Tibial artery (tissue), 4 donors: ENCODE data around the gene CA10.

ENCODE experiments used
- DNase-seq, 2 donors: peaks; one replicate each; pipeline ENCODE4 v3.0.0-alpha.2; 2019
- H3K27ac ChIP-seq, 2 donors: fragments of 200-600 bp; sonication (generic) in 1 of 2; 1 replicate in 1 of 2; 2 replicates in 1 of 2; pipeline ENCODE4 v1.5.1; 2018 to 2019; ENCODE audit warnings: mild to moderate bottlenecking in 1 of 2
- H3K27me3 ChIP-seq, 2 donors: fragments of 200-600 bp; sonication (generic) in 1 of 2; one replicate each; pipeline versions ENCODE4 v1.5.1 to v1.6.0; 2016 to 2019
- H3K36me3 ChIP-seq, 3 donors: fragments of 200-600 bp; sonication (generic) in 2 of 3; one replicate each; pipeline ENCODE4 v1.5.1; 2016 to 2019; ENCODE audit warnings: mild to moderate bottlenecking in 2 of 3
- H3K4me1 ChIP-seq, 4 donors: fragments of 200-600 bp; sonication (generic) in 2 of 4; 1 replicate in 3 of 4; 2 replicates in 1 of 4; pipeline ENCODE4 v1.5.1; 2016 to 2019
- H3K4me3 ChIP-seq, 2 donors: fragments of 200-600 bp; sonication (generic) in 1 of 2; 1 replicate in 1 of 2; 2 replicates in 1 of 2; pipeline ENCODE4 v1.5.1; 2018 to 2019; ENCODE audit warnings: mild to moderate bottlenecking in 2 of 2
- H3K9me3 ChIP-seq, 3 donors: fragments of 200-600 bp; sonication (generic) in 1 of 3; one replicate each; pipeline ENCODE4 v1.5.1; 2016 to 2019
- CTCF ChIP-seq, 2 experiments: fragments of 200-600 bp in 1 of 2; fragments of 450-650 bp in 1 of 2; IDR thresholded peaks; one replicate each; pipeline ENCODE4 v1.5.1; 2017 to 2019; ENCODE audit warnings: antibody characterized with exemption in 2 of 2, mild to moderate bottlenecking in 1 of 2, moderate library complexity in 1 of 2
- intact Hi-C: fragments of 100-400 bp; cut with DNase I; formaldehyde crosslinking; loops from one replicate; pipeline ENCODE4 v1.15.0; 2023; ENCODE audit warnings: low total_unique reads

CA10 gene

GRCh38 chr17:51909971-51910370, 248.5 kb downstream of the CA10 start:
- H3K36me3 ChIP-seq, result no peaks in the 10 kb centered on the region
- intact Hi-C loops, result no loop called here
- H3K27me3 ChIP-seq, result no peaks in the 10 kb centered on the region
- H3K4me3 ChIP-seq, result no peak overlapping the region
- no peak overlapping the region for H3K27ac ChIP-seq
- DNase-seq, result no peak
- no peaks in the 10 kb centered on the region for H3K4me1 ChIP-seq
- H3K9me3 ChIP-seq, result no peaks in the 10 kb centered on the region
- TF ChIP-seq CTCF (IDR thresholded peaks at IDR 0.05), result no peak

GRCh38 chr17:51908841-51909537, 249.5 kb downstream of the CA10 start:
- no peak overlapping the region for H3K4me3 ChIP-seq
- H3K36me3 ChIP-seq, result no peaks in the 10 kb centered on the region
- no peak for TF ChIP-seq CTCF (IDR thresholded peaks at IDR 0.05)
- no peak for DNase-seq
- no peaks in the 10 kb centered on the region for H3K4me1 ChIP-seq
- no peaks in the 10 kb centered on the region for H3K27me3 ChIP-seq
- no peak overlapping the region for H3K27ac ChIP-seq
- H3K9me3 ChIP-seq, result no peaks in the 10 kb centered on the region
- intact Hi-C loops, result no loop called here

GRCh38 chr17:51907041-51907440, 251.5 kb downstream of the CA10 start:
- H3K4me3 ChIP-seq, result no peak overlapping the region
- no peaks in the 10 kb centered on the region for H3K4me1 ChIP-seq
- H3K27me3 ChIP-seq, result no peaks in the 10 kb centered on the region
- H3K36me3 ChIP-seq, result no peaks in the 10 kb centered on the region
- intact Hi-C loops, result no loop called here
- H3K27ac ChIP-seq, result no peak overlapping the region
- TF ChIP-seq CTCF (IDR thresholded peaks at IDR 0.05), result no peak
- DNase-seq, result no peak
- H3K9me3 ChIP-seq, result no peaks in the 10 kb centered on the region

- TF ChIP-seq CTCF (IDR thresholded peaks at IDR 0.05), result no peak
- Histone ChIP-seq H3K4me1 (no peaks in the 10 kb centered on the region), H3K9me3 (no peaks in the 10 kb centered on the region), H3K36me3 (no peaks in the 10 kb centered on the region), H3K27ac (no peak overlapping the region), H3K4me3 (no peak overlapping the region), H3K27me3 (no peaks in the 10 kb centered on the region)
- intact Hi-C loops, result no loop called here
- DNase-seq, result no peak
Measured at GRCh38 chr17:51904379-51904778, 254.1 kb downstream of the CA10 start.

- Histone ChIP-seq H3K36me3 (no peaks in the 10 kb centered on the region), H3K4me3 (no peak overlapping the region), H3K4me1 (no peaks in the 10 kb centered on the region), H3K27ac (no peak overlapping the region), H3K27me3 (no peaks in the 10 kb centered on the region), H3K9me3 (no peaks in the 10 kb centered on the region)
- DNase-seq, result no peak
- no peak for TF ChIP-seq CTCF (IDR thresholded peaks at IDR 0.05)
- intact Hi-C loops, result no loop called here
Measured at GRCh38 chr17:51901242-51901641, 257.3 kb downstream of the CA10 start.

GRCh38 chr17:51891936-51892335, 266.6 kb downstream of the CA10 start:
- no peak for DNase-seq
- Histone ChIP-seq H3K4me1 (no peaks in the 10 kb centered on the region), H3K27ac (no peak overlapping the region), H3K27me3 (no peaks in the 10 kb centered on the region), H3K9me3 (no peaks in the 10 kb centered on the region), H3K4me3 (no peak overlapping the region), H3K36me3 (no peaks in the 10 kb centered on the region)
- intact Hi-C loops, result no loop called here
- no peak for TF ChIP-seq CTCF (IDR thresholded peaks at IDR 0.05)
